RPMI7951 (cell line): Measurements from ENCODE around the gene DIO3. TPM values are rescaled to one million over a fixed set of nuclear protein-coding genes. Genes with fewer than 3 reads are reported as not detected.

Experiments used
- DNase-seq: peaks from one replicate; pipeline ENCODE4 v3.0.0-alpha.2; 2012; ENCODE audit warnings: low read depth
- total RNA-seq: library from RNA; depleted of rRNA; stranded (reverse); fragments of >200 nt; shearing (Covaris generic); gene quantifications from 2 replicates; pipeline ENCODE4 v1.2.3, GENCODE V29; 2014; rRNA removed

DIO3 gene
- total RNA-seq, 1 experiment from 2014 or later: not detected

- DNase-seq: no peak
These were observed 37.4 kb downstream of the DIO3 start for GRCh38 chr14:101598571-101599233.

DNA sequence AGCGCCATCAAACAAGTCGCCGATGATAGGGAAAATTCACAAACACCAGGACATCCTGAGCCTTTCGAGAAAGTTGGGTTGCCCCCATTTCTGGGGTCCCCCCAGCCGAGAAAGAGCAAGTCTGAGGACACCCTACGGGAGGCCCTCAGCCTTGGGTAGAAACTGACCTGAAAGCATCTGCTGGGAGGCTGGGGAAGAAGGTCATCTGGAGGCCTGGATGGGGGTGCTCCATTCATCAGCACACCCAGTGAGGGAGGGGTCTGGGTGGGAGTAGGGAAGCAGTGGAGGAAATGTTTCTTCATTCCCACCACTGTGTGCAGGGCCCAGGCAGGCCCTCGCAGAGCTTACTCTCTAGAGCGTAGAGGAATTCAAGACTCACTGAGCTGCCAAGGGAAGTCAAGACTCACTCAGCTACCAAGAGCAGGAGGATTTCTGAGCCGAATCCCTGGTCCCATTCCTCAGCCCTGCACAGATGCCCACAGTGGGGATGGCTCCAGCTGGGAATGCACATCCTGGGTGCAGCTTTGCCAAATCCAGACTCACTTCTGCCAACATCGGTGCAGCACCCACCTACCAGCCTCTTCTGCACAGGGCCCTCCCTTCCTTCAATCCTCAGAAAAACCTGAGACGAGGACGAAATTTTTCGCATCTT, 38.1 kb downstream of the DIO3 start:
- DNase-seq: no peak

DNA sequence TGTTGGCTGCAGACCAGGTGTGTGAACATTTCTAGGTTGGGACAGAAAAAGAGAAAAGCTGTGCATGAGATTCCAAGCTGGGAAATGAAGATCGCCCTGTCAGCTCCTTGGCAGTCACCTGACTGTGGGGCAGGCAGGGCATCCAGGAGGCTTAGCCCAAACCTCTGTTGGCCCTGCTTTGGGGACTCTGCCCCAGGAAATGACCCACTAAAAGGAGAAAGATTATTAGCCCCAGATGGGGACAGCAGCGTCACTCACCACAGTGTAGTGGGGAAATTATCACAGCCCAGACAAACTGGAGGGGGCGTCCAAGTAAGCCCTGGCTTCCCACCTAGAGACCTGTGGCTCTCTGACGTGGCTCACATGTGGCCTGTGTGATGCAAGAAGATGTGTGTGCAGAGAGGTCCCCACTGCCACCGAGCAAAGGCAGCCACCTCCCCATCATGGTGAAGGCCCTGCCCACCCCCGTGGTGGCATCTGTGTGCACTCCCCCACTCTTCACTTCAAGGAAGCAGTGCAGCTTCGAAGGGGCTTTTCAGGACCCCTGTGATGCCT, 39.1 kb downstream of the DIO3 start:
- no peak for DNase-seq

- DNase-seq: no peak
These were observed 39.8 kb downstream of the DIO3 start for GRCh38 chr14:101600891-101601605.

GRCh38 chr14:101601606-101602465, 40.5 kb downstream of the DIO3 start:
- DNase-seq: no peak

DNA sequence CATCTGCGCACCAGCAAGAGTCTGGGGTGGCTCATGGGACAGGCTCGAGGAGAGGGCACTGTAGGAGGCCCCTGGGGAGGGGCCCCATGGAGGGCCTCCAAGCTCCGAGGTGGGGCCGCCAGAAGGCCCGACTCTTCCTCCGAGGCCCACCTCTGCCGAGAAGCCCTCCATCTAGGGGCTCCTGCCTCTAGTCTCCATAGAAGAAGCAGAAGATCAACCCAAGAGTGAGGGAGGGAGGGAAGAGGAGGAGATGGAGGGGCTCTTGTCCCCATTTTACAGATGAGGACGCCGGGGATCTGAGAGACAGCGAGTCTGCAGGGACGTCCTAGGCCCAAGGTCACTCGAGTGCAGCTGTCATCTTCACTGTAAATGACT, 41.2 kb downstream of the DIO3 start:
- DNase-seq: no peak

- DNase-seq: no peak
These were observed 41.8 kb downstream of the DIO3 start for GRCh38 chr14:101603096-101603495.

DNA sequence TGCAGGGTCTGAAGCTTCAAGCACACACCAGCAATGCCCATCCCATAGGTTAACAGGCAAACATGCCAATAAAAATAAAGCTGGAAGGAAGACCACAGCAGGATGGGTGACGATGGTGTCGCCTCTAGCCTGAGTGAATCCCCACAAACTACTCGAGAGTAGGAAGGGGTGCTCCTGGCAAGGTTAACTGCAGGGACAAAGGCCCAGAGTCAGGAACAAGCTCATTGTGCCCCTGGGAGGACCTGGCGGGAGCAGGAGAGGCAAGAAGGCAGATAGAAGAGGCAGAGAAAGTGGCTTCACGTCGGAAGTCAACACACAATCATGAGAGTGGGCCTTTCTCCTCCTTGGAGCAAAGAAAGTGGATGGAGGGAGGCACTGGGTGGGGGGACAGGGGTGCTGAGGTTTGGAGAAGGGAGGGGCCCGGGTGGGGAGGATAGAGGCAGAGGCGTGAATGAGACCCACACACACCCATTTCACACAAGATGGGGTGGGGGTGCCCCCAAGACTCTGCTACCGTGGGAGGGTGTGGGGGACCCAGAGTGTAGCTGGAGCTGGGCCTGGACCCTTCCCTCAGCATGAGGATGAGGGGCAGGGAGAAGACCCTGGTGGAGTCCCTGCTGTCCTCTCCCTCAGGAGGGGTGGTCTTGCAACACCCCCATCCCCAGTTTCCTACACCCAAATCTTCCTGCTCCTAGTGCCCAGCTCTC, 43.1 kb downstream of the DIO3 start:
- DNase-seq: no peak

DNA sequence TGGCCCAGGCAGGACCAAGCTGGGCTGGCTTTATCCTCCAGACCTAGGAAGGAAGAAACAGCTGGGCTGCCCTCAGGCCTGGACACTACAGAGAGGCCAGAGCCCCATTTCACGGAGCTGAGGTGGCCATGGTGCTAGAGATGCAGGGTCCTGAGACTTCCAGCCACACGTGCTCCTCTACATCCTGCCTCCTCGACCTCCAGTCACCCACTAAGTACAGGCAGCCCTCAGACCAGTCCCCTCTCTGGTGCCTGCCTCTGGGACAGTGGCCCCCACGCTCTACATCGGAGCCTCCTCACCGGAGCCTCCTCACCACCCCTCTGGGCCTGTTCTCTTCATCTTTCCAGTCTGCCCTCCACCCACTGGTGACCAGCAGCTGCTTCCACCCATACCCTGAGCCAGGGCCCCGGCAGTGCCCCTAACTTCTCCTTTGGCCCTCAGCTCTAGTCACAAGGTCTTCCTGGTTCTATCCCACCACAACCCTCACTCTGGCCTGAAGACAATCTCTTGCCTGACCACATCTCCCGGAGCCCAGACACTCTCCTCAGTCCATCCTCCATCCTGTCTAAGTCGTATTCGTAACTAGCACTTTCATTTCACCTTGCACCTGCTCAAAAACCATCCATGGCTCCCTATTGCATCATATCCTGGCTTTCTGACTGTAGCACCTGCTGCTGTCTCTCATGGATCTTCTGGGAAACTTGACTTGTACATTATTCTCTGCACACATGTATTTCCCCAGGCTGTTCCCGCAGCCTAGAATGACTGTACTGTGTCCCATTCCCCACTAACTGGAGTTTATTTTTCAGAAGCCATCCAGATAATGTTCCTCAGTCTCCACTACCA, 43.9 kb downstream of the DIO3 start:
- no peak for DNase-seq

- no peak for DNase-seq
These were observed 44.5 kb downstream of the DIO3 start for GRCh38 chr14:101605836-101606235.

Other genes starting within 250 kb of the DIO3 start
- 97.2 and 113 TPM in 2 replicates for gene PPP2R5C, start 200.2 kb downstream of the DIO3 start, total RNA-seq